Erythroblast (primary cell): ENCODE data around the gene PLA2R1.

Experiments used
- GATA1 ChIP-seq: IDR thresholded peaks from 2 replicates; pipeline ENCODE4 v1.6.1; 2011; ENCODE audit warnings: low read depth, mild to moderate bottlenecking, control low read depth, low read length, moderate library complexity
- POLR2A ChIP-seq: IDR thresholded peaks from 2 replicates; pipeline ENCODE4 v1.6.1; 2011; ENCODE audit warnings: mild to moderate bottlenecking, low read length

DNA sequence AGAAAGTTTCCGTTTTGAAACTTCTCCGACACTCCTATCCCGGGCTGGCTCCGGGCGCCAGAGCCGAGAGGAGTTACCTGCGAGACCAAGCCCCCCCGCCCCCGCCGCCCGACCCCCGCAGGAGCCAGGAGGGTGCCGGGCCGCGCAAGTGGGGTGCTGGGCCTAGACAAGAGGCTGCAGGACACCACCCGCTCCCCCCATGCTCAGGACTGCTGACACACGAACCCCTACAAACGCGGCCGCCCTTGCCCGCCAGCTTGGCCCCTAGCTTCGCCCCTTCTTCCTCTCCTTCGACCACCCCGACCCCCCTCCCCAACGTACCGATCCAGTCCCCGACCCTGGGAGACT lies 497 bp downstream of the PLA2R1 start:
- TF ChIP-seq POLR2A, result no peak
- TF ChIP-seq GATA1, result no peak
